Brain microvascular endothelial cell (primary cell): ENCODE measurements around the gene ATP2B2.

Experiments used
- DNase-seq: peaks from one replicate; pipeline ENCODE4 v3.0.0-alpha.2; 2020
- H3K27ac ChIP-seq: fragments of 250-450 bp; sonication (Bioruptor Pico); 2 replicates; pipeline ENCODE4 v1.5.1; 2020; ENCODE audit warnings: mild to moderate bottlenecking, moderate library complexity
- H3K27me3 ChIP-seq: fragments of 250-450 bp; sonication (Bioruptor Pico); replicated peaks from 2 replicates; pipeline ENCODE4 v1.5.1; 2020; ENCODE audit warnings: mild to moderate bottlenecking
- H3K36me3 ChIP-seq: fragments of 250-450 bp; sonication (Bioruptor Pico); replicated peaks from 2 replicates; pipeline ENCODE4 v1.5.1; 2020; ENCODE audit warnings: mild to moderate bottlenecking
- H3K4me3 ChIP-seq: 2 replicates; pipeline ENCODE4 v1.5.1; 2011; ENCODE audit warnings: low read depth, mild to moderate bottlenecking, control low read depth, low read length, moderate library complexity
- CTCF ChIP-seq: IDR thresholded peaks from 2 replicates; pipeline ENCODE4 v1.5.1; 2011; ENCODE audit warnings: low read depth, mild to moderate bottlenecking, moderate library complexity, low read length, control low read depth, inconsistent platforms; ENCODE audit errors: missing control alignments
- in situ Hi-C: cut with HindIII; loops from 2 replicates; pipeline ENCODE4 v1.10.0; 2017; ENCODE audit warnings: low sequenced_read_pairs, low pct_ligation_motif_present

Gene ATP2B2

GRCh38 chr3:10434144-10434937 lies 71.0 kb downstream of the ATP2B2 start:
- in situ Hi-C loops = no loop called here
- H3K27ac ChIP-seq = no peak overlapping the region
- no peak overlapping the region for H3K4me3 ChIP-seq
- no peaks in the 10 kb centered on the region for H3K36me3 ChIP-seq
- TF ChIP-seq CTCF = no peak
- H3K27me3 ChIP-seq = no peaks in the 10 kb centered on the region
- no peak for DNase-seq

GRCh38 chr3:10432931-10433330 lies 72.5 kb downstream of the ATP2B2 start:
- no peak for TF ChIP-seq CTCF
- in situ Hi-C loops = no loop called here

GRCh38 chr3:10432156-10432845 lies 73.1 kb downstream of the ATP2B2 start:
- TF ChIP-seq CTCF = no peak
- DNase-seq = no peak
- in situ Hi-C loops = no loop called here
- Histone ChIP-seq H3K36me3 (no peaks in the 10 kb centered on the region), H3K27me3 (no peaks in the 10 kb centered on the region), H3K27ac (no peak overlapping the region), H3K4me3 (no peak overlapping the region)

More at GRCh38 chr3:10432931-10433330, 72.5 kb downstream of the ATP2B2 start:
- H3K27me3 ChIP-seq = no peaks in the 10 kb centered on the region
- H3K4me3 ChIP-seq = no peak overlapping the region
- DNase-seq = no peak
- no peak overlapping the region for H3K27ac ChIP-seq
- no peaks in the 10 kb centered on the region for H3K36me3 ChIP-seq

- no peak overlapping the region for H3K4me3 ChIP-seq
- in situ Hi-C loops = no loop called here
- H3K27me3 ChIP-seq = no peaks in the 10 kb centered on the region
- DNase-seq = no peak
- no peak for TF ChIP-seq CTCF
- no peak overlapping the region for H3K27ac ChIP-seq
- H3K36me3 ChIP-seq = no peaks in the 10 kb centered on the region
Observed at GRCh38 chr3:10430805-10431204, 74.6 kb downstream of the ATP2B2 start.

GRCh38 chr3:10428406-10429091 lies 76.8 kb downstream of the ATP2B2 start:
- no peak for DNase-seq
- Histone ChIP-seq H3K36me3 (no peaks in the 10 kb centered on the region), H3K27me3 (no peaks in the 10 kb centered on the region), H3K4me3 (no peak overlapping the region), H3K27ac (no peak overlapping the region)
- TF ChIP-seq CTCF = no peak
- in situ Hi-C loops = no loop called here
